ENCODE measurements around the gene SLC35G4. TPM values are rescaled to one million over a fixed set of nuclear protein-coding genes. Genes with fewer than 3 reads are reported as not detected.

SLC35G4 gene
- total RNA-seq (2022; extraction: Qiagen RNA extraction; ENCODE audit: low read depth), result not detected in 5 replicates

GRCh38 chr18:11609488-11609887, at the start of gene SLC35G4:
SLC35G4 (plus strand) TSS chr18:11609596; CDS start chr18:11609596, 0 bp downstream.

Other genes starting within 250 kb of the SLC35G4 start
- 5.3 to 7.7 TPM (median 5.4 TPM) in 5 replicates for gene GNAL, start 79.7 kb downstream of the SLC35G4 start, total RNA-seq (2022; extraction: Qiagen RNA extraction; ENCODE audit: low read depth)
- 35.7 to 52.6 TPM (median 44.5 TPM) in 5 replicates for gene CHMP1B, start 241.8 kb downstream of the SLC35G4 start, total RNA-seq (2022; extraction: Qiagen RNA extraction; ENCODE audit: low read depth)

Measured in A549 treated with ZK216348 at 1 μM for 4 hours (cell line).